SK-N-SH (cell line): ENCODE measurements around the gene ZFHX3.

Source experiments
- CTCF ChIP-seq: fragments of 200-600 bp; sonication (generic); IDR thresholded peaks from 2 replicates; pipeline ENCODE4 v1.6.1; 2017; ENCODE audit warnings: antibody characterized with exemption, mild to moderate bottlenecking, moderate library complexity
- FOXJ3 ChIP-seq: sonication (generic); formaldehyde crosslinking; IDR thresholded peaks from 2 replicates; pipeline ENCODE4 v1.5.1; 2020; ENCODE audit warnings: mild to moderate bottlenecking, missing genetic modification reagents
- MAX ChIP-seq: IDR thresholded peaks from 2 replicates; pipeline ENCODE4 v1.4.0; 2012; ENCODE audit warnings: low read depth
- POLR2AphosphoS5 ChIP-seq: IDR thresholded peaks from 2 replicates; pipeline ENCODE4 v1.6.1; 2012; ENCODE audit warnings: low read depth, low read length

DNA sequence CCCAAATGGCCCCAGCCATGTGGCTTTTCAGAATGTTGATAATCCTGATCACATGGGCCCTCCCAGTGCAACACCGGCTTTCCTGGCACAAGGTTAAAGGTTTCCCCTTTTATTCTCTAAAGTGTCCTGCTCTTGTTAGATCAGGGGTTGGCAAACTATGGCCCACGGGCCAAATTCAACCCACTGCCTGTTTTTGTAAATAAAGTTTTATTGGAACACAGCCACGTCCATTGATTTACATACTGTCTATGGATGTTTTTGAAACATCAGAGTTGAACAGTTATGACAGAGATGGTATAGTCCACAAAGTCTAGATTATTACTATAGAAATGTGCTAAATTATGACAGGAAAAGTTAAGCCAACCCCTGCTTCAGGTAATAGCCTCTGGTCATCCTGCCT lies 157.3 kb downstream of the ZFHX3 start:
- TF ChIP-seq CTCF (no peak), POLR2AphosphoS5 (no peak), FOXJ3 (CRISPR knock-in tag) (no peak), MAX (no peak)
